Skin of body (tissue), 2 donors: ENCODE measurements around the gene HPGDS. TPM values are rescaled to one million over a fixed set of nuclear protein-coding genes. Genes with fewer than 3 reads are reported as not detected.

Source experiments
- DNase-seq: peaks from one replicate; lab custom pipeline; 2025; lab: John Stamatoyannopoulos, UW
- total RNA-seq: library from RNA; depleted of rRNA; stranded (reverse); fragments of >200 nt; gene quantifications from one replicate; pipeline ENCODE4 v1.2.3, GENCODE V29; 2014

Gene HPGDS
- total RNA-seq, 1 donor from 2014 or later, result 9.6 TPM

GRCh38 chr4:94256828-94257227 is 85.8 kb downstream of the HPGDS start:
- DNase-seq, result no peak

DNA sequence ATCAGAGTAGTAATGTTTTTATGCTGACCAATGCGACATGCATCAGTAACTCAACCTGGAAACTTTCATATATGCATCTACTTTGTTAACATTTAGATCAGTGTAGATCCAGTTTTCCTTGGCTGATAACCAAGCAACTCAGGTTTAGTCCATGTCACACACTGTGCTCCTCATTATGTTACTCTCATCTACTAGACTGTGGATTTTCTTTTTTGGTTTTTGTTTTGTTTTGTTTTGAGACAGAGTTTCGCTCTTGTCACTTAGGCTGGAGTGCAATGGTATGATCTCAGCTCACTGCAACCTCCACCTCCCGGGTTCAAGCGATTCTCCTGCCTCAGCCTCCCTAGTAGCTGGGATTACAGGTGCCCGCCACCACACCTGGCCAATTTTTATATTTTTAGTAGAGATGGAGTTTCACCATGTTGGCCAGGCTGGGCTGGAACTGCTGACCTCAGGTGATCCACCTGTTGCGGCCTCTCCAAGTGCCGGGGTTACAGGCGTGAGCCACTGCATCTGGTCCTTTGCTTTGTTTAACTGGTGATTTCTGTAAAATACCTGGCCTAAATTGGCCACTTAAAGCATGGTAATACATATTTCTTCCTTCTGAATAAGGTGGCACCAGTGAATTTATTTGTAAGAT is 86.4 kb downstream of the HPGDS start:
- no peak for DNase-seq

DNA sequence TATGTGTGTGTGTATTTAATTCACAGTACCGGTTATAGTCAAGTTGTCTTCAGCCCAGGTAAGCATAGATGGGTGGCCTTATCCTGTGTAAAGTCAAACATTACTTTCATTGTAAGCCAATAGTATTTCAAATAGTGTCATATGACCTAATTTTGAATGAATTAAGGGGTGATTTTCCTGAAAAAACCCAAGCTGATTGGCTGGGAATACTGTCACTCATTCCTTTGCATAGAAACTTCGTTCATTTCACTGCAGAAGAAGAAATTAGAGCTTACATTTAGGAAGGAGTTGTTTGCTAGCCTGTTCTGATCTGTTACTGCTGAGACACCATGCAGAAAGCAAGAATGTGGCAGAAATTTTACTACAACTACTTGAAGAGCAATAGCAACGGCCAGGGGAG is 89.6 kb downstream of the HPGDS start:
- no peak for DNase-seq

GRCh38 chr4:94251094-94251493 is 91.5 kb downstream of the HPGDS start:
- DNase-seq, result no peak

Other genes starting within 250 kb of the HPGDS start
- gene SMARCAD1, start 135.0 kb downstream of the HPGDS start, total RNA-seq, result 59.0 TPM
- gene PDLIM5, start 109.1 kb upstream of the HPGDS start, total RNA-seq, result 143 TPM